Measurements from ENCODE around the gene LRG1. TPM values are rescaled to one million over a fixed set of nuclear protein-coding genes. Genes with fewer than 3 reads are reported as not detected.

LRG1 gene
- polyA plus RNA-seq, 1 donor from 2014 or later: not detected

DNA sequence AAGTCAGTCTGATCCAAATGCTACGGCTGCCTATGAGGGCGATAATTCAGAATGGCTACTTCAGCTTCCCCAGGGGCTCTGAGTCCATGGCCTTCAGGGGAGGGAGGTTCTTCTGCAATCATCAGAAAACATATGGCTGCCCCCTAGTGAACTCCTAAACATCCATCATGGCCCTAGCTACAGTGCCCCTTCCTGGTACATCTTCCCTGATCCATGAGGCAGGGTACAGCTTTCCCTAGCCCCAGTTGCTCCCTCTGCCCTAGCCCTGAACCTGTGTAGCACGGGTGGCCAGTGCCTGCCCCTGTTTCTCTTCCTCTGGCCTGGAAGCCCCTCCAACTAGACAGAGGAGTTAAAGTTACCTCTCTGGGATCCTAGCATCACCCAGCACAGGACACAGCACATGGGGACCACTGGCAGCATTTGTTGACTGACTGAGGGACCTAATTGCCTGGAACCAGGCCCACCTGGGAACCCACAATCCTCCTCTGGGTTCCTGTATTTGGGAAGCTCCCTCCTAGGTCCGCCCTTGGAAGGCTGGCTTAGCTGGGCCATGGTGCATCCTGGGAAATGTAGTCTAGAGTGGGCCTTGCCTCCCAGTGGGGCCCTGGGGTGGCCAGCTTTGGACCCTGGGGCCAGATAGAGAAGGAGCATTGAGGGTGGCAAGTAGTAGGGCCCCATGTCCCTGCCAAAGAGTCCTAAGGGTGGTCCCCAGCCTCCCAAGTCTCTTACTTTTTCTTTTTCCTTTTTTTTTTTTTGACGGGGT, 37.4 kb upstream of the LRG1 start:
- Histone ChIP-seq H3K4me2 (ENCODE audit: low read length) (no peak overlapping the region), H3K79me2 (replicated peaks; ENCODE audit: insufficient read depth, low read length) (peaks cover 11% of the 10 kb centered on the region), H2AFZ (ENCODE audit: low read depth, low read length) (no peak overlapping the region), H3K36me3 (ENCODE audit: insufficient read depth, low read length) (no peaks in the 10 kb centered on the region), H3K27me3 (ENCODE audit: insufficient read depth, low read depth, low read length) (no peaks in the 10 kb centered on the region), H3K9me3 (ENCODE audit: low read length) (no peaks in the 10 kb centered on the region), H3K27ac (ENCODE audit: low read length) (no peak overlapping the region), H3F3A (ENCODE audit: insufficient read depth, low read length, poor library complexity, severe bottlenecking) (no peaks in the 10 kb centered on the region), H3K9ac (ENCODE audit: low read length) (no peak overlapping the region), H3K9me2 (ENCODE audit: insufficient read depth, low read length) (no peaks in the 10 kb centered on the region), H3K4me3 (ENCODE audit: low read length) (no peak overlapping the region), H4K20me1 (ENCODE audit: insufficient read depth) (peaks cover 19% of the 10 kb centered on the region)
- TF ChIP-seq MXI1 (conservative IDR thresholded peaks at IDR 0.05; ENCODE audit: poor library complexity, severe bottlenecking) (no peak), TAF1 (IDR thresholded peaks at IDR 0.05; ENCODE audit: low read depth) (no peak), POLR2AphosphoS5 (IDR thresholded peaks at IDR 0.05) (no peak), SMC3 (conservative IDR thresholded peaks at IDR 0.05; ENCODE audit: poor library complexity) (no peak), EZH2 (IDR thresholded peaks at IDR 0.05; ENCODE audit: borderline replicate concordance, insufficient read depth, low read length, poor library complexity, severe bottlenecking) (no peak), EP300 (conservative IDR thresholded peaks at IDR 0.05; ENCODE audit: poor library complexity, severe bottlenecking) (no peak), RAD21 (conservative IDR thresholded peaks at IDR 0.05) (no peak)
- TF ChIP-seq, protein P1, sequence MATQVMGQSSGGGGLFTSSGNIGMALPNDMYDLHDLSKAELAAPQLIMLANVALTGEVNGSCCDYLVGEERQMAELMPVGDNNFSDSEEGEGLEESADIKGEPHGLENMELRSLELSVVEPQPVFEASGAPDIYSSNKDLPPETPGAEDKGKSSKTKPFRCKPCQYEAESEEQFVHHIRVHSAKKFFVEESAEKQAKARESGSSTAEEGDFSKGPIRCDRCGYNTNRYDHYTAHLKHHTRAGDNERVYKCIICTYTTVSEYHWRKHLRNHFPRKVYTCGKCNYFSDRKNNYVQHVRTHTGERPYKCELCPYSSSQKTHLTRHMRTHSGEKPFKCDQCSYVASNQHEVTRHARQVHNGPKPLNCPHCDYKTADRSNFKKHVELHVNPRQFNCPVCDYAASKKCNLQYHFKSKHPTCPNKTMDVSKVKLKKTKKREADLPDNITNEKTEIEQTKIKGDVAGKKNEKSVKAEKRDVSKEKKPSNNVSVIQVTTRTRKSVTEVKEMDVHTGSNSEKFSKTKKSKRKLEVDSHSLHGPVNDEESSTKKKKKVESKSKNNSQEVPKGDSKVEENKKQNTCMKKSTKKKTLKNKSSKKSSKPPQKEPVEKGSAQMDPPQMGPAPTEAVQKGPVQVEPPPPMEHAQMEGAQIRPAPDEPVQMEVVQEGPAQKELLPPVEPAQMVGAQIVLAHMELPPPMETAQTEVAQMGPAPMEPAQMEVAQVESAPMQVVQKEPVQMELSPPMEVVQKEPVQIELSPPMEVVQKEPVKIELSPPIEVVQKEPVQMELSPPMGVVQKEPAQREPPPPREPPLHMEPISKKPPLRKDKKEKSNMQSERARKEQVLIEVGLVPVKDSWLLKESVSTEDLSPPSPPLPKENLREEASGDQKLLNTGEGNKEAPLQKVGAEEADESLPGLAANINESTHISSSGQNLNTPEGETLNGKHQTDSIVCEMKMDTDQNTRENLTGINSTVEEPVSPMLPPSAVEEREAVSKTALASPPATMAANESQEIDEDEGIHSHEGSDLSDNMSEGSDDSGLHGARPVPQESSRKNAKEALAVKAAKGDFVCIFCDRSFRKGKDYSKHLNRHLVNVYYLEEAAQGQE (IDR thresholded peaks at IDR 0.05; ENCODE audit: borderline replicate concordance): no peak
- TF ChIP-seq, protein P2, sequence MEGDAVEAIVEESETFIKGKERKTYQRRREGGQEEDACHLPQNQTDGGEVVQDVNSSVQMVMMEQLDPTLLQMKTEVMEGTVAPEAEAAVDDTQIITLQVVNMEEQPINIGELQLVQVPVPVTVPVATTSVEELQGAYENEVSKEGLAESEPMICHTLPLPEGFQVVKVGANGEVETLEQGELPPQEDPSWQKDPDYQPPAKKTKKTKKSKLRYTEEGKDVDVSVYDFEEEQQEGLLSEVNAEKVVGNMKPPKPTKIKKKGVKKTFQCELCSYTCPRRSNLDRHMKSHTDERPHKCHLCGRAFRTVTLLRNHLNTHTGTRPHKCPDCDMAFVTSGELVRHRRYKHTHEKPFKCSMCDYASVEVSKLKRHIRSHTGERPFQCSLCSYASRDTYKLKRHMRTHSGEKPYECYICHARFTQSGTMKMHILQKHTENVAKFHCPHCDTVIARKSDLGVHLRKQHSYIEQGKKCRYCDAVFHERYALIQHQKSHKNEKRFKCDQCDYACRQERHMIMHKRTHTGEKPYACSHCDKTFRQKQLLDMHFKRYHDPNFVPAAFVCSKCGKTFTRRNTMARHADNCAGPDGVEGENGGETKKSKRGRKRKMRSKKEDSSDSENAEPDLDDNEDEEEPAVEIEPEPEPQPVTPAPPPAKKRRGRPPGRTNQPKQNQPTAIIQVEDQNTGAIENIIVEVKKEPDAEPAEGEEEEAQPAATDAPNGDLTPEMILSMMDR (IDR thresholded peaks at IDR 0.05; ENCODE audit: poor library complexity, severe bottlenecking): no peak

DNA sequence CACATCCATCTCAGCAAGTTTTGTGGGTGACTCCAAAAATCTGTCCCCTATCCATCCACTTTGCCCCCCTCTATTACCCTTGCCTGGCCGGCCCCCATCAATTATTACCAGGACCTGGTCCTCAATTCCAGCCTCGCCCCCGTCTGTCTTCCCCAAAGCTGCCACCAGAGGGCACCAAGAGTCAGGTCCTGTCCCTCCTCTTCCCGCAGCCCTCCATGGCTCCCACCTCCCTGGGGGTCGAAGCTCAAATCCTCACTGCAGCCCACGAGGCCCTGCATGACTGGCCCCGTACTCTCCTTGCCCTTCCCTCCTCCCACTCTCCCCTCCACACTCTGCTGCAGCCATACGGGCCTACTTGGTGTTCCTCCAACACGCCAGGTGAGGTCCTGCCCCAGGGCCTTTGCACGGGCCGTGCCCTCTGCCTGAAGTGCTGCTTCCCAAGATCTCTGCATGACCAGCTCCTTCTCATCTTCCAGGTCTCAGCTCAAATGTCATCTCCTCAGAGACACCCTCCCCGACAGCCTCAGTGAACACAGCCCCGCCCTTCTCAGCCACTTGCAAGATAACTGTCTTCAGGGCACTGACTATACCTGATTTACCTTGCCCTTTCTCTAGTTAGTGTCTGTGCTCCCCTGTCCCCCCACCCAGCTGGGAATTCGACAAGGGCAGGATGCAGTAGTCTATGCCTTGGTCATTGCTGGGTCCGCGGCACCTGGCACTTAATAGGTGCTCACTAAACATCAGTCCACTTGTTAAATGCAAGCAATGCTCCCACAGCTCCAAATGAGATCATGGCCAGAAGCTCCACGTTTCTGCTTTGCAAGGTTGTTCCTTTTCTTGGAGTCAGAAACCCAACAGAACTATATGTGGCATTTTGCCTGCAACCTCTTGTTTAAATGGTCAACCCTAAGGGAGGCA, 36.4 kb upstream of the LRG1 start:
- Histone ChIP-seq H3K4me3 (ENCODE audit: low read length) (no peak overlapping the region), H3K9me3 (ENCODE audit: low read length) (no peaks in the 10 kb centered on the region), H3K4me2 (ENCODE audit: low read length) (no peak overlapping the region), H3K79me2 (replicated peaks; ENCODE audit: insufficient read depth, low read length) (peaks cover 11% of the 10 kb centered on the region), H3K27ac (ENCODE audit: low read length) (no peak overlapping the region), H4K20me1 (ENCODE audit: insufficient read depth) (peaks cover 19% of the 10 kb centered on the region), H3K9ac (ENCODE audit: low read length) (no peak overlapping the region), H3K27me3 (ENCODE audit: insufficient read depth, low read depth, low read length) (no peaks in the 10 kb centered on the region), H3K36me3 (ENCODE audit: insufficient read depth, low read length) (no peaks in the 10 kb centered on the region), H2AFZ (ENCODE audit: low read depth, low read length) (no peak overlapping the region), H3K9me2 (ENCODE audit: insufficient read depth, low read length) (no peaks in the 10 kb centered on the region), H3F3A (ENCODE audit: insufficient read depth, low read length, poor library complexity, severe bottlenecking) (no peaks in the 10 kb centered on the region)
- TF ChIP-seq, protein P2 (IDR thresholded peaks at IDR 0.05; ENCODE audit: poor library complexity, severe bottlenecking): peak; percentile 66
- peak; percentile 64 for TF ChIP-seq SMC3 (conservative IDR thresholded peaks at IDR 0.05; ENCODE audit: poor library complexity)
- no peak for TF ChIP-seq TAF1 (IDR thresholded peaks at IDR 0.05; ENCODE audit: low read depth)
- peak; percentile 48 for TF ChIP-seq RAD21 (conservative IDR thresholded peaks at IDR 0.05)

Data from neural cell (in vitro differentiated cells).